OCI-LY1 (cell line): Measurements from ENCODE around the gene SEC16A.

ENCODE experiments used
- H2AFZ ChIP-seq: fragments of 200-600 bp; sonication (generic), shearing (Covaris generic); 2 replicates; pipeline ENCODE4 v1.6.0; 2014; ENCODE audit warnings: antibody characterized with exemption, mild to moderate bottlenecking, low read length
- H3F3A ChIP-seq: fragments of 200-600 bp; sonication (generic), shearing (Covaris generic); 2 replicates; pipeline ENCODE4 v1.6.0; 2014; ENCODE audit warnings: mild to moderate bottlenecking, antibody characterized with exemption, low read length, moderate library complexity; ENCODE audit not compliant: insufficient read depth
- H3K27ac ChIP-seq: fragments of 200-600 bp; sonication (generic); 2 replicates; pipeline ENCODE4 v1.5.1; 2014; ENCODE audit warnings: low read length, mixed run types, mild to moderate bottlenecking, low read depth; ENCODE audit not compliant: poor library complexity, severe bottlenecking
- H3K27me3 ChIP-seq: fragments of 200-600 bp; sonication (generic); 2 replicates; pipeline ENCODE4 v1.6.0; 2014; ENCODE audit warnings: antibody characterized with exemption, mild to moderate bottlenecking, low read length, moderate library complexity; ENCODE audit not compliant: insufficient read depth
- H3K36me3 ChIP-seq: fragments of 200-600 bp; sonication (generic); 2 replicates; pipeline ENCODE4 v1.6.1; 2014; ENCODE audit warnings: mild to moderate bottlenecking, antibody characterized with exemption, low read length, moderate library complexity, mixed read lengths; ENCODE audit not compliant: insufficient read depth
- H3K4me1 ChIP-seq: fragments of 200-600 bp; sonication (generic); 2 replicates; pipeline ENCODE4 v1.5.1; 2014; ENCODE audit warnings: mild to moderate bottlenecking, low read length, moderate library complexity; ENCODE audit not compliant: insufficient read depth, severe bottlenecking
- H3K4me2 ChIP-seq: fragments of 200-600 bp; sonication (generic), shearing (Covaris generic); 2 replicates; pipeline ENCODE4 v1.6.1; 2014; ENCODE audit warnings: low read length
- H3K4me3 ChIP-seq: fragments of 200-600 bp; sonication (generic); 2 replicates; pipeline ENCODE4 v1.5.1; 2014; ENCODE audit warnings: low read length, low read depth, mild to moderate bottlenecking, mixed read lengths; ENCODE audit not compliant: poor library complexity, severe bottlenecking
- H3K79me2 ChIP-seq: fragments of 200-600 bp; shearing (Covaris generic); 2 replicates; pipeline ENCODE4 v1.6.1; 2016; ENCODE audit warnings: mixed run types, low read length, mixed read lengths; ENCODE audit not compliant: insufficient read depth
- H3K9ac ChIP-seq: fragments of 200-600 bp; sonication (generic), shearing (Covaris generic); 2 replicates; pipeline ENCODE4 v1.6.1; 2014; ENCODE audit warnings: mild to moderate bottlenecking, low read length, mixed read lengths
- H3K9me2 ChIP-seq: fragments of 200-600 bp; sonication (generic), shearing (Covaris generic); 2 replicates; pipeline ENCODE4 v1.6.1; 2014; ENCODE audit warnings: low read depth, mild to moderate bottlenecking, low read length, mixed read lengths
- H3K9me3 ChIP-seq: fragments of 200-600 bp; shearing (Covaris generic); 2 replicates; pipeline ENCODE4 v1.6.1; 2014; ENCODE audit warnings: low read length, mixed read lengths
- H4K20me1 ChIP-seq: fragments of 200-600 bp; sonication (generic), shearing (Covaris generic); 2 replicates; pipeline ENCODE4 v1.6.0; 2016; ENCODE audit warnings: mild to moderate bottlenecking, low read length; ENCODE audit not compliant: insufficient read depth
- CTCF ChIP-seq: fragments of 200-600 bp; sonication (generic), shearing (Covaris generic); IDR thresholded peaks from 2 replicates; pipeline ENCODE4 v1.5.1; 2017; ENCODE audit warnings: mild to moderate bottlenecking, antibody characterized with exemption, low read length, moderate library complexity, mixed read lengths
- EZH2 ChIP-seq: fragments of 200-600 bp; sonication (generic), shearing (Covaris generic); IDR thresholded peaks from 2 replicates; pipeline ENCODE4 v1.8.0; 2017; ENCODE audit warnings: borderline replicate concordance, mixed run types, mild to moderate bottlenecking, antibody characterized with exemption, low read length, moderate library complexity, mixed read lengths

The SEC16A gene

GRCh38 chr9:136397643-136398042, 85.2 kb downstream of the SEC16A start:
- Histone ChIP-seq H3K36me3 (peaks cover 72% of the 10 kb centered on the region), H3K9me3 (no peaks in the 10 kb centered on the region), H3K27ac (no peak overlapping the region), H3F3A (no peaks in the 10 kb centered on the region), H3K9me2 (no peaks in the 10 kb centered on the region), H3K27me3 (no peaks in the 10 kb centered on the region), H3K4me3 (no peak overlapping the region), H3K4me2 (no peak overlapping the region), H4K20me1 (no peaks in the 10 kb centered on the region), H3K79me2 (peaks cover 18% of the 10 kb centered on the region), H3K4me1 (peaks cover 20% of the 10 kb centered on the region), H3K9ac (no peak overlapping the region), H2AFZ (no peak overlapping the region)
- no peak for TF ChIP-seq EZH2
- no peak for TF ChIP-seq CTCF

GRCh38 chr9:136396219-136396515, 86.7 kb downstream of the SEC16A start:
- no peaks in the 10 kb centered on the region for H3K27me3 ChIP-seq
- H3K4me1 ChIP-seq = peaks cover 20% of the 10 kb centered on the region
- H3K9ac ChIP-seq = no peak overlapping the region
- TF ChIP-seq CTCF (no peak), EZH2 (no peak)
- peaks cover 72% of the 10 kb centered on the region for H3K36me3 ChIP-seq
- no peak overlapping the region for H3K4me2 ChIP-seq
- no peak overlapping the region for H2AFZ ChIP-seq
- no peaks in the 10 kb centered on the region for H3K9me3 ChIP-seq
- H4K20me1 ChIP-seq = no peaks in the 10 kb centered on the region
- no peak overlapping the region for H3K4me3 ChIP-seq
- no peaks in the 10 kb centered on the region for H3F3A ChIP-seq
- H3K79me2 ChIP-seq = peaks cover 18% of the 10 kb centered on the region
- no peak overlapping the region for H3K27ac ChIP-seq
- H3K9me2 ChIP-seq = no peaks in the 10 kb centered on the region

GRCh38 chr9:136395345-136396218, 87.3 kb downstream of the SEC16A start:
- H3K9me2 ChIP-seq = no peaks in the 10 kb centered on the region
- no peaks in the 10 kb centered on the region for H3K27me3 ChIP-seq
- H3K79me2 ChIP-seq = peaks cover 18% of the 10 kb centered on the region
- no peak overlapping the region for H3K27ac ChIP-seq
- no peak overlapping the region for H3K4me2 ChIP-seq
- no peaks in the 10 kb centered on the region for H3K9me3 ChIP-seq
- H3K4me3 ChIP-seq = no peak overlapping the region
- no peak overlapping the region for H3K9ac ChIP-seq
- no peak overlapping the region for H2AFZ ChIP-seq
- peaks cover 18% of the 10 kb centered on the region for H3K4me1 ChIP-seq
- H4K20me1 ChIP-seq = no peaks in the 10 kb centered on the region
- no peaks in the 10 kb centered on the region for H3F3A ChIP-seq
- TF ChIP-seq EZH2 = no peak
- no peak for TF ChIP-seq CTCF
- peaks cover 74% of the 10 kb centered on the region for H3K36me3 ChIP-seq
